HL-60 (cell line): Measurements from ENCODE around the gene BRAF.
A peak's percentile ranks its signal among the peaks of the same experiment; 100 is the strongest.

Source experiments
- DNase-seq, 2 experiments: peaks; one replicate each; pipeline ENCODE4 v3.0.0-alpha.2; 2010 to 2020; ENCODE audit warnings: low read depth in 1 of 2, low spot score in 1 of 2
- H3K27ac ChIP-seq: fragments of 250-450 bp; sonication (Bioruptor Pico); replicated peaks from 2 replicates; pipeline ENCODE4 v1.5.1; 2020; ENCODE audit warnings: mild to moderate bottlenecking, moderate library complexity
- H3K27me3 ChIP-seq: fragments of 250-450 bp; sonication (Bioruptor Pico); 2 replicates; pipeline ENCODE4 v1.5.1; 2021; ENCODE audit warnings: mild to moderate bottlenecking, moderate library complexity; ENCODE audit not compliant: insufficient read depth, poor library complexity, severe bottlenecking
- H3K4me3 ChIP-seq: replicated peaks from 2 replicates; pipeline ENCODE4 v1.5.1; 2011; ENCODE audit warnings: mild to moderate bottlenecking, control low read depth, low read length; ENCODE audit not compliant: insufficient read depth
- CTCF ChIP-seq: IDR thresholded peaks from one replicate; pipeline ENCODE4 v1.5.1; 2011; ENCODE audit warnings: low read length, control low read depth, inconsistent platforms; ENCODE audit not compliant: insufficient read depth
- GABPA ChIP-seq: IDR thresholded peaks from 2 replicates; pipeline ENCODE4 v1.6.1; 2012; ENCODE audit warnings: low read depth
- POLR2AphosphoS5 ChIP-seq: IDR thresholded peaks from 2 replicates; pipeline ENCODE4 v1.6.1; 2012; ENCODE audit warnings: low read depth
- REST ChIP-seq: IDR thresholded peaks from 2 replicates; pipeline ENCODE4 v1.6.1; 2012; ENCODE audit warnings: low read depth; ENCODE audit not compliant: insufficient replicate concordance
- SPI1 ChIP-seq: IDR thresholded peaks from 2 replicates; pipeline ENCODE4 v1.6.1; 2012; ENCODE audit warnings: low read depth, mild to moderate bottlenecking, borderline replicate concordance

The BRAF gene

GRCh38 chr7:140911746-140912145, 13.0 kb downstream of the BRAF start:
- TF ChIP-seq GABPA = no peak
- TF ChIP-seq CTCF = no peak
- no peak for TF ChIP-seq REST
- no peak for TF ChIP-seq SPI1
- no peak for TF ChIP-seq POLR2AphosphoS5
- H3K4me3 ChIP-seq = no peak overlapping the region
- H3K27me3 ChIP-seq = no peaks in the 10 kb centered on the region
- H3K27ac ChIP-seq = no peak overlapping the region
- no peak for DNase-seq

- DNase-seq = no peak
- no peak overlapping the region for H3K27ac ChIP-seq
- H3K4me3 ChIP-seq = no peak overlapping the region
- TF ChIP-seq SPI1 (no peak), CTCF (no peak)
- H3K27me3 ChIP-seq = no peaks in the 10 kb centered on the region
Measured at GRCh38 chr7:140909476-140910161, 15.1 kb downstream of the BRAF start.

GRCh38 chr7:140908361-140908760, 16.4 kb downstream of the BRAF start:
- H3K4me3 ChIP-seq = no peak overlapping the region
- H3K27ac ChIP-seq = no peak overlapping the region
- DNase-seq = no peak
- H3K27me3 ChIP-seq = no peaks in the 10 kb centered on the region
- no peak for TF ChIP-seq CTCF
- TF ChIP-seq GABPA = no peak
- no peak for TF ChIP-seq POLR2AphosphoS5

GRCh38 chr7:140903741-140904480, 20.8 kb downstream of the BRAF start:
- Histone ChIP-seq H3K27me3 (no peaks in the 10 kb centered on the region), H3K27ac (no peak overlapping the region), H3K4me3 (no peak overlapping the region)
- TF ChIP-seq POLR2AphosphoS5 = no peak
- no peak for TF ChIP-seq CTCF
- no peak for TF ChIP-seq REST
- no peak for TF ChIP-seq SPI1
- TF ChIP-seq GABPA = no peak
- DNase-seq = peak; percentile 33 to 39
